HG02852 (cell line): ENCODE measurements around the gene INO80E.
"Not testable (repeated sequence)": the region's sequence is repeated elsewhere in the genome, so short reads cannot be mapped to it uniquely, and the experiment has no call there.

Source experiments
- ATAC-seq: cut with Tn5 transposase; IDR thresholded peaks from one replicate; pipeline ENCODE4 v1.9.1; 2021; ENCODE audit warnings: mild to moderate bottlenecking, moderate library complexity; ENCODE audit not compliant: unreplicated experiment

The INO80E gene

GRCh38 chr16:29995911-29996765 is at the start of gene INO80E:
Gene INO80E, plus strand, starts transcription at chr16:29996241. Its CDS starts 70 bp downstream, at chr16:29996311.
- ATAC-seq = peak; percentile 92

GRCh38 chr16:29947897-29948296 is 48.1 kb upstream of the INO80E start:
- no peak for ATAC-seq

DNA sequence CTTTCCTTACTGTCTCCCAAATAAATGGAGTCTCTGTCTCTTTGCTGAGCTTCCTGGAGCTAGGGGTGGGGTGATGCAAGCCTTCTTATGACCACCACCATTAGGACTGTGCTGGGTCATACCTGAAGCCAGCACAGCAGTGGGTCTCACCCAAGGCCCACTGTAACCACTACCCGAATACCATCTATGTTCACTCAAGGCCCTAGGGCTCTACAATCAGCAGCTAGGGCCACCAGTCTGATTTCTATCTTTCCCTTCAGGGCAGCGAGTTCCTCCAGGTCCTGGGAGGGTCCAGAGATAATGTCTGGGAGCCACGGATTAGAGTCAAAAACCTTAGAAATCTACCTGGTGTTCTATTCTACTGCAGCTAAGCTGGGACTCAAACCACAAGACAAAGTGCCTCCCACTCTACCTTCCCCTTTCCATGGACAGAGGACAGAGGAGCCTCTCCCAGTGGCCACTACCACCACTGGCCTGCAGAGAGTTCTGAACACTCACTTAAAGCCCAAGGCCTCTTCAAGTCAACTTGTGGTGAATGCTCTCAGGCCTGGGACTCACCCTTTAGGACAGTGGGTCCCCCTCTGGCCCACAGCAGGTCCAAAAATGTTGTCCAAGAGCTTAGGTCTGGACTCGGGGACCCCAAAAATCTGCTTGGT is 45.1 kb upstream of the INO80E start:
- no peak for ATAC-seq

DNA sequence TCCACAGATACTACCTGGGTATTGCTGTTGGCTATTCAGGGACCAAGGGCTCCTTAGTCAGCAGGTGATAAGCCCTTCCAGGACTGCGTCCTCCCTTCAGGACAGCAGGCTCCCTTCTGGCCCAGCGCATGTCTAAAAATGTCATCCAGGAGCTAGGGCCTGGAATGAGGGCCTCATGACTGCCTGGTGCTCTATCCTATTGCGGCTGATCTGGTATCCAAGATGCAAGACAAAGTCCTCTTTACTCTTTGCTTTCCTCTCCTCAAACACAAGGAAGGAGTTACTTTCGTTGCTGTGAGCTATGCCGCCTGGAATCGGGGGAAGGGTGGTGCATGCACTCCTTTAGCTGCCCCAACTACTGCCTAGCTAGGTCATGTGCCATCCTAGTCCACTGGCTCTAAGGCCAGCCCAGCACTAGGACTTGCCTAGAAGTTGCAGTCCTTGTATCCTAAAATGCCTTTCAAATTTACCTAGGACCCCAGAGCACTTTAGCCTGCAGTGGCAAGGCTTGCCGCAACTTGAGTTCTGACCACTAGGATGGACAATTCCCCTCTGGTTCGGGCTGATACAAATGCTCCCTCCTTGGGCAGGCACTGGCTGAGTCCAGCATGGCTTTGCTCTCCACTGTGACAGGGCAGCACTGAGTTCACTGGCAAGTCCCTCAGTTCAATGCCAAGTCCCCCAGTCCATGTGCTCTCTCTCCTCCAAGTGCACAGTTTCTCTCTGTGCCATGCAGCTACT is 44.2 kb upstream of the INO80E start:
- ATAC-seq = no peak

DNA sequence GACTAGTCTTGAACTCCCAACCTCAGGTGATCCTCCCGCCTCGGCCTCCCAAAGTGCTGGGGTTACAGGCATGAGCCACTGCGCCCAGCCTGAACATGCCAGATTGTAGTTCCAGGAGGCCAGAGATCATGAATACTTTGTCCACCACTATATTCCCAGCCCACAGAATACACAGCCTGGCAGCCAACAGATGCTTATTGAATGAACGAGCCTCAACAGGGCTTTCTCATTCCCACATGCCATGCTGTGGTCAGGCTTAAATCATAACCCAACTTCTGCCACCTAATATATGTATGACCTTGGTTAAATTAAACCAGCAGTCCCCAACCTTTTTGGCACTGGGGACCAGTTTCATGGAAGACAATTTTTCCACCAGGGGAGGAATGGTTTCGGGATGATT is 37.3 kb upstream of the INO80E start:
- no peak for ATAC-seq

GRCh38 chr16:29959293-29959692 is 36.7 kb upstream of the INO80E start:
- ATAC-seq = no peak

DNA sequence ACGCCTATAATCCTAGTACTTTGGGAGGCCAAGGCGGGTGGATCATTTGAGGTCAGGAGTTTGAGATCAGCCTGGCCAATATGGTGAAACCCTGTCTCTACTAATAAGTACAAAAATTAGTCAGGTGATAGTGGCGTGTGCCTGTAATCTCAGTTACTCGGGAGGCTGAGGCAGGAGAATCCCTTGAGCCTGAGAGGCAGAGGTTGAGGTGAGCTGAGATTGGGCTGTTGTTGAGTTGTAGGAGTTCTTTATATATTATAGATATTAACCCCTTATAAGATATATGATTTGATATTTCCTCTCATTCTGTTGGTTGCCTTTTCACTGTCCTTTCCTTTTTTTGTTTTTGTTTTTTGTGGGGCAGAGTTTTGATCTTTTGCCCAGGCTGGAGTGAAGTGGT is 36.2 kb upstream of the INO80E start:
- not testable (repeated sequence) for ATAC-seq

GRCh38 chr16:29961127-29961478 is 34.9 kb upstream of the INO80E start:
- ATAC-seq = no peak

DNA sequence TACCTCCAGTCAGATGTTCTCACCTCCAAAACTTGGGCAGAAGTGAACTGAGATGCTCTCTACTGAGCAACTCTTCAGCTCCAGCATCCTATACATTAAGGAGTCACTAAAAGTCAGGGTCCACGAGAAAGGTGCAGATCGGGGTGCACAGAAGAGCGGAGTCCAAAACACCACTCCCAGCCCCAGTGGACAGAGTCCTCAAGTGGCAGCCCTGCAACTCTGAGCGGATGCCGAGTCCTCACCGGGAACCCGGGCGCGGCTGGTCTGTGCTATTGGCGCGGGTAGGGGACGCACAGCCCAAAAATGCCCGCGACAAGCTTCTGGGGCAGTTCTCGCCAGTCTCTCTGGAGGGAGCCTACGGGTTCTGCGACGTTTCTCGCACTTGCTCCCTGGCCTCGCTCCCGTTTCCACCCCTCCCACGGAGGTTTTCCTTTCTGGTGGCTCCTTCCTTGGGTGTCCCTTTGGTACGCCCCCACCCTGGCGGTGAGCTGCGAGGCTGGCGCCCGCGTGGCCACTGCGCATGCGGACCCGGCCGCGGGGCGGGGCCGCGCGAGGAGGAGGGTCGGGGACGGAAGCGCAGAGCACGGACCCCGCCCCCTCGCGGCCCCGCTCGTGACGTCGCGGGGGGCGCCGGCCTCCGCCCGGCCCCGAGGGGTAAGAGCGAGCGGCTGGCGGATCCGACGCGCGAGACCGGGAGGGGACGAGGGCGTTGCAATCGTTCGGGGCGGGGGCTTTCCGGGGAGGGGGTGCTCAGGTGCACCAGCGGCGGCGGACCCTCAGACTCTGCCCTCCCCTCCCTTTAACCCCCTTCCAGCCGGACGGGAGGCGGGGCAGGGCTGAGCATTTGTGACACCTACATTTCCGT is 34.3 kb upstream of the INO80E start, which contains the start of gene TMEM219:
Gene TMEM219 (plus strand): TSS at position 601 of the 865 bp plus-strand sequence. CDS start 1,065 bp downstream, outside the sequence.
- peak; percentile 78 for ATAC-seq

GRCh38 chr16:29962344-29962994 is 33.6 kb upstream of the INO80E start:
- no peak for ATAC-seq

- no peak for ATAC-seq
Observed at GRCh38 chr16:29963021-29963743, 32.9 kb upstream of the INO80E start.

- no peak for ATAC-seq
Observed at GRCh38 chr16:29968205-29968604, 27.8 kb upstream of the INO80E start.

GRCh38 chr16:29971304-29971703 is 24.7 kb upstream of the INO80E start:
- no peak for ATAC-seq

DNA sequence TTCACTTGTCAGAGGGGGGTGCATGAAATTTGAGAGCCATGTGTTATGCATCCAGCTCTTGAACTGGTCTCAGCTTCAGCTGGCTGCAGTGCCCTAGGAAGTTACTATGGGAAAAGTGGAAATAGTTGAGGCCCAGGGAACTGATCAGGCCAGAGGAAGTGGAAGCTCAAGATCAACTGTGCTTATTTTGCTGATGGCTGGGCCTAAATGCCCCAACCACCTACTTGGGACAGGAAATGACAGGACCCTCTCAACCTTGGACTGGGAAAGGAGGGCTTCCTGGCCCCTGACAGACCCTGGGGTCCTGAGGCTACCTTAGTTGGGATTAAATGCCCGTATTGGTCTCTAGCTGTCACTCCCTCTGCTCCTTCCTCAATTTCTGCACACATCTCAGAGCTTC is 23.5 kb upstream of the INO80E start:
- no peak for ATAC-seq

DNA sequence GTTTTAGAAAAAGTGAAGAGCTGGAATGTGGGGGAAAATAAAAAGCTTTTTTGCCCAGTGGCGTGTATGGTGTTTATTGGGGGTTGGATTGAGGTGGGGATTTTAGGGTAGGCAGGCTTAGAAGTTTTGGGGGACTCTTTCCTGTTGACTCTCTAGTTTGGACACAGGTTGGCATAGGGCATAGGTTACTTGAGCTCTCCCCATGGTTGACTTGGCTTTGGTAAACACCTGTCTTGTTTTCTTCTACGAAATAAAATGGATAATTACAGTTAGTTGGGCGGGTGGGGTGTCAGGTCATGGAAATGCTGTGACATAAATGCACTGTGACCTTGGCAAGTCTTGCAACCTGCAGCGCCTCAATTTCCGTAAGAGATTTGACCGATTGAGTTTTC is 23.1 kb upstream of the INO80E start:
- ATAC-seq = no peak

- ATAC-seq = peak; percentile 93
Observed at GRCh38 chr16:29973384-29974246, 22.4 kb upstream of the INO80E start, which contains the start of gene TAOK2. Gene TAOK2, plus strand, starts transcription at chr16:29973868. Its CDS starts 3,905 bp downstream, at chr16:29977773.

DNA sequence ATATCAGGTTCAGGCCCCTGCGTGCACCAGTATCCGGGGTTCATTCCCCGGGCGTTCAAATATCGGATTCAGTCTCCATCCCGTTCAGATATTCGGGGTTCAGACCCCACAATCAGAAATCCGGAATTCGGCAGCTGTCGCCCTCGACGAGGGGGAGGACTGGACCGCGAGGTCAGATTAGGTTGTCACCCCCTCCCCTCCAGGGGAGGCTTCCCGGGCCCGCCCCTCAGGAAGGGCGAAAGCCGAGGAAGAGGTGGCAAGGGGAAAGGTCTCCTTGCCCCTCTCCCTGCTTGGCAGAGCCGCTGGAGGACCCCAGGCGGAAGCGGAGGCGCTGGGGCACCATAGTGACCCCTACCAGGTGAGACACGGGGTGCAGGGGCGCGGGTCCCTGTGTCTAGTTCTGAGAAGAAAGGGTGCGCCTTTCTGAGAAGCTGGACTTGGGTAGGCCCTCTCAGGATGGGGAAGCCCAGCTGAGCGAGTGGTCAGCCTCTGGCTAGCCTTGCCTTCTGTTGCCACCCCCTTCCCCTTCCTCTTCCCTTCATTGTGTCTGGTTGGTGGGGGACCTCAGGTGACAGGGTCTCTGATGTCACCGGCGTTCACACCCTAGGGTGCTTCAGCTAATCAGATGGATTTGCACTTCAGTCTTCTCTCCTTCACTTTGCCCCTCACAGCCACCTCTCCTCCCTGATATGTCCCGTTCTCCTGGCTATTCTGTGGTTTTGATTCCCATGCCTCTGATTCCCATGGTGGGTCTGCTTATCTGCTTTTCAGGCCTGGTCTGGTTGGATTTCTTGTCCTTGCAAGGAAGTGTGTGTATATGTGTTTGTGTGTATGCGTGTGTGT is 21.5 kb upstream of the INO80E start:
- ATAC-seq = no peak
